ENCODE results near the gene SPAG17.

GRCh38 chr1:118116401-118116800 lies 68.6 kb downstream of the SPAG17 start:
- TF ChIP-seq, protein P1, sequence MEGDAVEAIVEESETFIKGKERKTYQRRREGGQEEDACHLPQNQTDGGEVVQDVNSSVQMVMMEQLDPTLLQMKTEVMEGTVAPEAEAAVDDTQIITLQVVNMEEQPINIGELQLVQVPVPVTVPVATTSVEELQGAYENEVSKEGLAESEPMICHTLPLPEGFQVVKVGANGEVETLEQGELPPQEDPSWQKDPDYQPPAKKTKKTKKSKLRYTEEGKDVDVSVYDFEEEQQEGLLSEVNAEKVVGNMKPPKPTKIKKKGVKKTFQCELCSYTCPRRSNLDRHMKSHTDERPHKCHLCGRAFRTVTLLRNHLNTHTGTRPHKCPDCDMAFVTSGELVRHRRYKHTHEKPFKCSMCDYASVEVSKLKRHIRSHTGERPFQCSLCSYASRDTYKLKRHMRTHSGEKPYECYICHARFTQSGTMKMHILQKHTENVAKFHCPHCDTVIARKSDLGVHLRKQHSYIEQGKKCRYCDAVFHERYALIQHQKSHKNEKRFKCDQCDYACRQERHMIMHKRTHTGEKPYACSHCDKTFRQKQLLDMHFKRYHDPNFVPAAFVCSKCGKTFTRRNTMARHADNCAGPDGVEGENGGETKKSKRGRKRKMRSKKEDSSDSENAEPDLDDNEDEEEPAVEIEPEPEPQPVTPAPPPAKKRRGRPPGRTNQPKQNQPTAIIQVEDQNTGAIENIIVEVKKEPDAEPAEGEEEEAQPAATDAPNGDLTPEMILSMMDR (IDR thresholded peaks at IDR 0.05) = no peak
- TF ChIP-seq POLR2A (IDR thresholded peaks at IDR 0.05) = no peak
